CD4-positive, alpha-beta memory T cell (primary cell): Measurements from ENCODE around the gene SRSF3. TPM values are rescaled to one million over a fixed set of nuclear protein-coding genes. Genes with fewer than 3 reads are reported as not detected.

Experiments
- CTCF ChIA-PET: fragments of 350-600 bp; sonication (Branson Sonifier 250); formaldehyde crosslinking; loops from one replicate; lab custom pipeline; 2021; ENCODE audit warnings: inconsistent platforms; ENCODE audit not compliant: partially characterized antibody; lab: Charles Lee
- POLR2A ChIA-PET: fragments of 350-600 bp; sonication (Branson Sonifier 250); formaldehyde crosslinking; loops from one replicate; lab custom pipeline; 2021; ENCODE audit not compliant: partially characterized antibody; lab: Charles Lee
- DNase-seq, 5 donors: peaks; one replicate each; pipeline versions ENCODE4 v3.0.0 to v3.0.0-alpha.2; 2020 to 2022; ENCODE audit warnings: mixed read lengths in 1 of 5
- H3K27ac ChIP-seq: one replicate; pipeline ENCODE4 v1.7.0; 2013; ENCODE audit warnings: low read depth, low read length
- H3K27me3 ChIP-seq: 2 replicates; pipeline ENCODE4 v1.7.0; 2013; ENCODE audit warnings: mild to moderate bottlenecking, low read length, moderate library complexity; ENCODE audit not compliant: insufficient read depth
- H3K36me3 ChIP-seq: 2 replicates; pipeline ENCODE4 v1.7.0; 2013; ENCODE audit warnings: mild to moderate bottlenecking, low read length, moderate library complexity; ENCODE audit not compliant: insufficient read depth
- H3K4me1 ChIP-seq: 2 replicates; pipeline ENCODE4 v1.7.0; 2013; ENCODE audit warnings: mild to moderate bottlenecking, low read length, moderate library complexity; ENCODE audit not compliant: insufficient read depth
- H3K4me3 ChIP-seq, 2 donors: one replicate each; pipeline ENCODE4 v1.7.0; 2013; ENCODE audit warnings: low read length in 2 of 2, mild to moderate bottlenecking in 1 of 2
- H3K9me3 ChIP-seq, 2 donors: one replicate each; pipeline ENCODE4 v1.7.0; 2013; ENCODE audit warnings: low read length in 2 of 2, control low read depth in 1 of 2; ENCODE audit not compliant: control insufficient read depth in 1 of 2
- H3K27ac Mint-ChIP-seq, 7 donors: one replicate each; pipeline ENCODE4 v1.8.0; 2020 to 2021; ENCODE audit warnings: mixed read lengths in 7 of 7, mild to moderate bottlenecking in 6 of 7, inconsistent platforms in 3 of 7, moderate library complexity in 3 of 7
- H3K27me3 Mint-ChIP-seq, 2 donors: one replicate each; pipeline ENCODE4 v1.8.0; 2020 to 2021; ENCODE audit warnings: mixed read lengths in 2 of 2
- H3K36me3 Mint-ChIP-seq, 2 donors: one replicate each; pipeline ENCODE4 v1.8.0; 2020 to 2021; ENCODE audit warnings: mixed read lengths in 2 of 2, inconsistent platforms in 1 of 2, mild to moderate bottlenecking in 1 of 2
- H3K4me1 Mint-ChIP-seq, 4 donors: one replicate each; pipeline ENCODE4 v1.8.0; 2020 to 2021; ENCODE audit warnings: mixed read lengths in 4 of 4, mild to moderate bottlenecking in 1 of 4
- H3K4me3 Mint-ChIP-seq, 8 donors: one replicate each; pipeline ENCODE4 v1.8.0; 2020 to 2021; ENCODE audit warnings: mixed read lengths in 8 of 8, mild to moderate bottlenecking in 7 of 8, moderate library complexity in 6 of 8, inconsistent platforms in 3 of 8
- H3K9me3 Mint-ChIP-seq, 8 donors: one replicate each; pipeline ENCODE4 v1.8.0; 2020 to 2021; ENCODE audit warnings: mixed read lengths in 8 of 8, mild to moderate bottlenecking in 5 of 8, inconsistent platforms in 3 of 8, moderate library complexity in 1 of 8
- intact Hi-C: fragments of 100-400 bp; cut with micrococcal nuclease; formaldehyde crosslinking; loops from one replicate; pipeline ENCODE4 v1.15.1; 2023
- polyA plus RNA-seq, 2 donors: library from polyadenylated mRNA; unstranded; fragments of 300-500 nt; fragmentation: Illumina TruSeq; gene quantifications; one replicate each; pipeline ENCODE4 v1.2.3, GENCODE V29; 2021
- total RNA-seq, 2 experiments: library from RNA; stranded (reverse); gene quantifications; one replicate each; pipeline ENCODE4 v1.2.3, GENCODE V29; 2021

Gene SRSF3
- 100 to 1,000 TPM; 337 to 350 TPM for total RNA-seq
- polyA plus RNA-seq: 100 to 1,000 TPM; 293 to 328 TPM

- Histone ChIP-seq H3K4me3 (peak within 1 kb of the TSS; percentile 89 to 91), H3K27me3 (no peaks in the 10 kb centered on the region), H3K27ac (peak within 1 kb of the TSS; percentile 94), H3K9me3 (no peaks in the 10 kb centered on the region), H3K4me1 (peaks cover 46% of the 10 kb centered on the region), H3K36me3 (peaks cover 24% of the 10 kb centered on the region)
- peak; percentile 97 to 98 (median 98) for DNase-seq
- Mint-ChIP-seq H3K36me3 (peaks cover 47% of the 10 kb centered on the region in 2 donors), H3K4me3 (peak within 1 kb of the TSS; percentile 92 to 100 (median 98)), H3K4me1 (peaks cover 20 to 58% (median 35%) of the 10 kb centered on the region in 4 donors), H3K27me3 (no peaks in the 10 kb centered on the region), H3K27ac (peak within 1 kb of the TSS; percentile 97 to 100 (median 99)), H3K9me3 (peaks cover 0 to 17% (median 0%) of the 10 kb centered on the region in 8 donors)
- ChIA-PET CTCF (interaction anchor here (0.9 to 1.6 kb wide), 5 partner anchors 21 to 171 kb away, joined by 3 to 5 read pairs (median 4); no protein-coding TSS in a partner anchor), POLR2A (interaction anchor here (0.6 to 12.4 kb wide), 29 partner anchors 8 to 567 kb away, joined by 3 to 214 read pairs (median 3); partner anchors contain the start of genes CDKN1A, MAPK14 and STK38)
- intact Hi-C loops: loop anchor here (1.0 kb wide), 5 partner anchors 47 to 280 kb away; partner anchors contain the start of genes KCTD20, PPIL1, PXT1 and STK38
Observed at GRCh38 chr6:36594029-36594815, at the start of gene SRSF3. TSS of gene SRSF3 (plus strand) at chr6:36594362. CDS start at chr6:36596763, 2,401 bp downstream.

GRCh38 chr6:36545767-36546307 is 48.3 kb upstream of the SRSF3 start:
- Histone ChIP-seq H3K9me3 (no peaks in the 10 kb centered on the region), H3K27me3 (no peaks in the 10 kb centered on the region), H3K36me3 (peaks cover 5% of the 10 kb centered on the region), H3K4me3 (peak overlapping the region; percentile 89 to 99), H3K4me1 (peaks cover 60% of the 10 kb centered on the region), H3K27ac (peak overlapping the region; percentile 92)
- H3K27ac Mint-ChIP-seq: peak overlapping the region; percentile 94 to 99 (median 98)
- H3K4me1 Mint-ChIP-seq: peaks cover 27 to 77% (median 47%) of the 10 kb centered on the region in 4 donors
- peaks cover 22 to 40% of the 10 kb centered on the region in 2 donors for H3K36me3 Mint-ChIP-seq
- no peak for DNase-seq
- ChIA-PET CTCF (interaction anchor here (0.6 to 1.7 kb wide), 6 partner anchors 10 to 70 kb away, joined by 3 to 8 read pairs (median 4); no protein-coding TSS in a partner anchor), POLR2A (interaction anchor here (0.7 to 7.2 kb wide), 14 partner anchors 10 to 214 kb away, joined by 3 to 214 read pairs (median 4); partner anchors contain the start of genes KCTD20 and SRSF3)
- peak overlapping the region; percentile 94 to 100 (median 100) for H3K4me3 Mint-ChIP-seq
- intact Hi-C loops: loop anchor here (1.0 to 5.0 kb wide), 5 partner anchors 39 to 213 kb away; partner anchors contain the start of genes KCTD20 and PXT1
- H3K27me3 Mint-ChIP-seq: no peaks in the 10 kb centered on the region
- peaks cover 0 to 3% (median 0%) of the 10 kb centered on the region in 8 donors for H3K9me3 Mint-ChIP-seq

- Mint-ChIP-seq H3K36me3 (peaks cover 19 to 36% of the 10 kb centered on the region in 2 donors), H3K4me1 (peaks cover 24 to 71% (median 43%) of the 10 kb centered on the region in 4 donors), H3K9me3 (peaks cover 0 to 3% (median 0%) of the 10 kb centered on the region in 8 donors), H3K27ac (peak overlapping the region; percentile 94 to 99 (median 98)), H3K4me3 (peak overlapping the region; percentile 94 to 100 (median 100)), H3K27me3 (no peaks in the 10 kb centered on the region)
- Histone ChIP-seq H3K4me3 (peak overlapping the region; percentile 89 to 99), H3K27me3 (no peaks in the 10 kb centered on the region), H3K36me3 (peaks cover 2% of the 10 kb centered on the region), H3K9me3 (no peaks in the 10 kb centered on the region), H3K27ac (peak overlapping the region; percentile 92), H3K4me1 (peaks cover 55% of the 10 kb centered on the region)
- intact Hi-C loops: loop anchor here (2.0 to 5.0 kb wide), 4 partner anchors 39 to 212 kb away; partner anchors contain the start of genes KCTD20 and PXT1
- POLR2A ChIA-PET: interaction anchor here (0.7 to 7.2 kb wide), 14 partner anchors 10 to 213 kb away, joined by 3 to 214 read pairs (median 4); partner anchors contain the start of genes KCTD20 and SRSF3
- peak; percentile 16 to 50 (median 27) for DNase-seq
- CTCF ChIA-PET: interaction anchor here (0.9 to 1.7 kb wide), 5 partner anchors 13 to 69 kb away, joined by 3 to 8 read pairs (median 5); no protein-coding TSS in a partner anchor
Observed at GRCh38 chr6:36546308-36546919, 47.7 kb upstream of the SRSF3 start.

- DNase-seq: peak; percentile 85 to 90 (median 87)
- Mint-ChIP-seq H3K36me3 (peaks cover 16 to 30% of the 10 kb centered on the region in 2 donors), H3K4me1 (peaks cover 23 to 65% (median 39%) of the 10 kb centered on the region in 4 donors), H3K4me3 (peak within 1 kb of the TSS; percentile 94 to 100 (median 100)), H3K27me3 (no peaks in the 10 kb centered on the region), H3K27ac (peak within 1 kb of the TSS; percentile 94 to 99 (median 98)), H3K9me3 (peaks cover 0 to 3% (median 0%) of the 10 kb centered on the region in 8 donors)
- CTCF ChIA-PET: interaction anchor here (1.0 to 1.4 kb wide), 4 partner anchors 15 to 68 kb away, joined by 3 to 7 read pairs (median 4); no protein-coding TSS in a partner anchor
- H3K9me3 ChIP-seq: no peaks in the 10 kb centered on the region
- no peaks in the 10 kb centered on the region for H3K36me3 ChIP-seq
- H3K4me1 ChIP-seq: peaks cover 48% of the 10 kb centered on the region
- H3K4me3 ChIP-seq: peak within 1 kb of the TSS; percentile 89 to 99
- H3K27ac ChIP-seq: peak within 1 kb of the TSS; percentile 92
- POLR2A ChIA-PET: interaction anchor here (1.1 to 7.2 kb wide), 13 partner anchors 11 to 212 kb away, joined by 3 to 214 read pairs (median 6); partner anchors contain the start of genes KCTD20 and SRSF3
- no peaks in the 10 kb centered on the region for H3K27me3 ChIP-seq
- intact Hi-C loops: loop anchor here (1.0 to 5.0 kb wide), 5 partner anchors 40 to 212 kb away; partner anchors contain the start of genes KCTD20, PXT1 and SRSF3
Observed at GRCh38 chr6:36546920-36547645, 47.1 kb upstream of the SRSF3 start, which contains the start of gene STK38. TSS of gene STK38 (minus strand) at chr6:36547479. CDS start at chr6:36540202, 7,277 bp downstream.

GRCh38 chr6:36547646-36548400 is 46.3 kb upstream of the SRSF3 start:
- CTCF ChIA-PET: interaction anchor here (1.0 to 1.5 kb wide), 3 partner anchors 15 to 32 kb away, joined by 3 read pairs; no protein-coding TSS in a partner anchor
- peaks cover 41% of the 10 kb centered on the region for H3K4me1 ChIP-seq
- H3K27ac Mint-ChIP-seq: peak overlapping the region; percentile 94 to 99 (median 98)

More at GRCh38 chr6:36547646-36548400, 46.3 kb upstream of the SRSF3 start:
- H3K27me3 Mint-ChIP-seq: no peaks in the 10 kb centered on the region
- H3K4me1 Mint-ChIP-seq: peaks cover 23 to 62% (median 39%) of the 10 kb centered on the region in 4 donors
- H3K27me3 ChIP-seq: no peaks in the 10 kb centered on the region
- peaks cover 0 to 3% (median 0%) of the 10 kb centered on the region in 8 donors for H3K9me3 Mint-ChIP-seq
- peak overlapping the region; percentile 92 for H3K27ac ChIP-seq
- no peaks in the 10 kb centered on the region for H3K36me3 ChIP-seq
- H3K36me3 Mint-ChIP-seq: peaks cover 16 to 29% of the 10 kb centered on the region in 2 donors
- H3K4me3 Mint-ChIP-seq: peak overlapping the region; percentile 94 to 100 (median 100)
- no peaks in the 10 kb centered on the region for H3K9me3 ChIP-seq
- intact Hi-C loops: loop anchor here (1.0 to 5.0 kb wide), 5 partner anchors 41 to 211 kb away; partner anchors contain the start of genes KCTD20, PXT1 and SRSF3
- peak overlapping the region in 1 of 2 donors; percentile 99 for H3K4me3 ChIP-seq
- DNase-seq: peak in 2 of 5 donors; percentile 15 to 21
- POLR2A ChIA-PET: interaction anchor here (0.8 to 7.1 kb wide), 7 partner anchors 16 to 60 kb away, joined by 3 to 48 read pairs (median 6); partner anchors contain the start of gene SRSF3
